Ishikawa (cell line): ENCODE results near the gene SH2D6.

Experiments used
- CEBPB ChIP-seq: IDR thresholded peaks from 2 replicates; pipeline ENCODE4 v1.6.1; 2012
- CREB1 ChIP-seq: IDR thresholded peaks from 2 replicates; pipeline ENCODE4 v1.6.1; 2012; ENCODE audit warnings: low read depth
- EGR1 ChIP-seq: IDR thresholded peaks from 2 replicates; pipeline ENCODE4 v1.6.1; 2012
- EP300 ChIP-seq: IDR thresholded peaks from 2 replicates; pipeline ENCODE4 v1.6.1; 2012; ENCODE audit warnings: borderline replicate concordance
- FOXM1 ChIP-seq: IDR thresholded peaks from 2 replicates; pipeline ENCODE4 v1.6.1; 2012; ENCODE audit warnings: low read depth, borderline replicate concordance
- MAX ChIP-seq: IDR thresholded peaks from 2 replicates; pipeline ENCODE4 v1.6.1; 2012
- NFIC ChIP-seq: IDR thresholded peaks from 2 replicates; pipeline ENCODE4 v1.6.1; 2012
- RAD21 ChIP-seq: IDR thresholded peaks from 2 replicates; pipeline ENCODE4 v1.6.1; 2012; ENCODE audit warnings: low read depth
- REST ChIP-seq: IDR thresholded peaks from 2 replicates; pipeline ENCODE4 v1.6.1; 2012; ENCODE audit warnings: low read depth, mild to moderate bottlenecking
- TAF1 ChIP-seq: IDR thresholded peaks from 2 replicates; pipeline ENCODE4 v1.6.1; 2012; ENCODE audit warnings: low read depth, mild to moderate bottlenecking
- TCF12 ChIP-seq: IDR thresholded peaks from 2 replicates; pipeline ENCODE4 v1.6.1; 2012; ENCODE audit warnings: low read depth
- TEAD4 ChIP-seq: IDR thresholded peaks from 2 replicates; pipeline ENCODE4 v1.6.1; 2012
- USF1 ChIP-seq: IDR thresholded peaks from 2 replicates; pipeline ENCODE4 v1.6.1; 2012
- YY1 ChIP-seq: IDR thresholded peaks from 2 replicates; pipeline ENCODE4 v1.6.1; 2012; ENCODE audit warnings: low read depth
- ZBTB7A ChIP-seq: IDR thresholded peaks from 2 replicates; pipeline ENCODE4 v1.6.1; 2012; ENCODE audit warnings: low read depth

SH2D6 gene

GRCh38 chr2:85415980-85416650, 2.4 kb upstream of the SH2D6 start:
- TF ChIP-seq CEBPB (no peak), NFIC (0 out of 2 replicates have a peak, but pooled peaks have one; percentile 23)

GRCh38 chr2:85419009-85419675, 628 bp downstream of the SH2D6 start:
- TF ChIP-seq EP300 (no peak), TEAD4 (no peak), EGR1 (no peak), CEBPB (no peak), MAX (no peak), TCF12 (no peak), CREB1 (no peak), REST (no peak), USF1 (no peak), YY1 (no peak)

GRCh38 chr2:85420536-85421259, 2.2 kb downstream of the SH2D6 start:
- TF ChIP-seq FOXM1 (no peak), EGR1 (no peak), CREB1 (no peak), RAD21 (peak; percentile 100), ZBTB7A (peak; percentile 93), TCF12 (no peak), TAF1 (0 out of 2 replicates have a peak, but pooled peaks have one; percentile 18), YY1 (no peak), CEBPB (no peak), TEAD4 (no peak), EP300 (0 out of 2 replicates have a peak, but pooled peaks have one; percentile 28), MAX (no peak), USF1 (no peak), NFIC (no peak), REST (no peak)

- no peak for TF ChIP-seq TAF1
- TF ChIP-seq YY1, result no peak
- TF ChIP-seq RAD21, result 0 out of 2 replicates have a peak, but pooled peaks have one; percentile 0
- no peak for TF ChIP-seq TEAD4
- TF ChIP-seq CEBPB, result peak; percentile 75; the same call in 1 of the 2 replicates
- TF ChIP-seq CREB1, result no peak
- TF ChIP-seq REST, result no peak
These were observed 3.0 kb downstream of the SH2D6 start for GRCh38 chr2:85421260-85422071.
